HepG2 (cell line): ENCODE results near the gene C1orf116. TPM values are rescaled to one million over a fixed set of nuclear protein-coding genes. Genes with fewer than 3 reads are reported as not detected.

Experiments
- DPF2 ChIP-seq: sonication (generic); formaldehyde crosslinking; IDR thresholded peaks from 2 replicates; pipeline ENCODE4 v1.4.0; 2020; ENCODE audit warnings: mild to moderate bottlenecking, low read depth, missing genetic modification reagents, borderline replicate concordance
- HOXA3 ChIP-seq: sonication (generic); formaldehyde crosslinking; IDR thresholded peaks from 2 replicates; pipeline ENCODE4 v1.5.0; 2020; ENCODE audit warnings: missing genetic modification reagents
- NCOA2 ChIP-seq: sonication (generic); formaldehyde crosslinking; IDR thresholded peaks from 2 replicates; pipeline ENCODE4 v1.8.0; 2022; ENCODE audit warnings: inconsistent platforms
- PAXIP1 ChIP-seq: sonication (generic); formaldehyde crosslinking; conservative IDR thresholded peaks from 2 replicates; pipeline ENCODE4 v1.4.0; 2020; ENCODE audit warnings: mild to moderate bottlenecking, missing genetic modification reagents, moderate library complexity
- RARA ChIP-seq: IDR thresholded peaks from 2 replicates; pipeline ENCODE4 v1.6.1; 2016; ENCODE audit warnings: missing genetic modification reagents, missing compliant biosample characterization
- SIX4 ChIP-seq: sonication (generic); formaldehyde crosslinking; IDR thresholded peaks from 2 replicates; pipeline ENCODE4 v1.4.0; 2020; ENCODE audit warnings: missing genetic modification reagents
- ZNF142 ChIP-seq: sonication (generic); formaldehyde crosslinking; IDR thresholded peaks from 2 replicates; pipeline ENCODE4 v1.4.0; 2020; ENCODE audit warnings: missing genetic modification reagents
- ZNF20 ChIP-seq: sonication (generic); formaldehyde crosslinking; IDR thresholded peaks from 2 replicates; pipeline ENCODE4 v1.4.0; 2020; ENCODE audit warnings: mild to moderate bottlenecking, moderate library complexity, missing genetic modification reagents
- ZNF205 ChIP-seq: IDR thresholded peaks from 2 replicates; pipeline ENCODE4 v1.6.1; 2018; ENCODE audit warnings: missing biosample characterization, missing genetic modification reagents
- ZNF260 ChIP-seq: sonication (generic); formaldehyde crosslinking; IDR thresholded peaks from 2 replicates; pipeline ENCODE4 v1.4.0; 2020; ENCODE audit warnings: missing genetic modification reagents, low read depth, mild to moderate bottlenecking, borderline replicate concordance
- ZNF263 ChIP-seq: sonication (generic); formaldehyde crosslinking; IDR thresholded peaks from 2 replicates; pipeline ENCODE4 v1.4.0; 2020; ENCODE audit warnings: missing genetic modification reagents
- ZNF609 ChIP-seq: sonication (generic); formaldehyde crosslinking; IDR thresholded peaks from 2 replicates; pipeline ENCODE4 v1.4.0; 2020; ENCODE audit warnings: mild to moderate bottlenecking, missing genetic modification reagents, borderline replicate concordance
- ZNF644 ChIP-seq: IDR thresholded peaks from 2 replicates; pipeline ENCODE4 v1.6.1; 2016; ENCODE audit warnings: low read depth
- ZNF670 ChIP-seq: sonication (generic); formaldehyde crosslinking; IDR thresholded peaks from 2 replicates; pipeline ENCODE4 v1.8.0; 2022; ENCODE audit warnings: mild to moderate bottlenecking, missing genetic modification reagents, borderline replicate concordance
- polyA plus RNA-seq, 8 experiments: library from polyadenylated mRNA; depleted of rRNA in 3 of 8; stranded (reverse) in 7 of 8; unstranded in 1 of 8; fragments of >200 nt; fragmentation: Illumina TruSeq in 4 of 8; extraction: Trizol in 4 of 8; gene quantifications; 2 replicates each; pipeline versions ENCODE4 v1.2.1 to v1.2.3, GENCODE V29; 2011 to 2016; ENCODE audit warnings: low read depth in 4 of 8, missing spikeins in 1 of 8, mixed read lengths in 1 of 8; ENCODE audit not compliant: insufficient read depth in 1 of 8
- total RNA-seq, 5 experiments: library from RNA; depleted of rRNA; stranded (reverse); fragments of >200 nt; fragmentation: Illumina TruSeq; extraction: Trizol; gene quantifications; 2 replicates each; pipeline ENCODE4 v1.2.3, GENCODE V29; 2016; ENCODE audit warnings: low read depth in 1 of 5

The C1orf116 gene
- total and polyA plus RNA-seq, 2 of the 13 experiments (the other 11 are each of a cell fraction or from before 2014, with no cell fraction given), result 0.51 to 0.95 TPM

- TF ChIP-seq ZNF142 (CRISPR knock-in tag) (no peak), ZNF205 (CRISPR knock-in tag) (0 out of 2 replicates have a peak, but pooled peaks have one; percentile 17), ZNF609 (CRISPR knock-in tag) (peak; percentile 49; the same call in 1 of the 2 replicates), ZNF670 (CRISPR knock-in tag) (no peak), ZNF263 (CRISPR knock-in tag) (no peak), HOXA3 (CRISPR knock-in tag) (peak; percentile 70), RARA (CRISPR knock-in tag) (peak; percentile 69), ZNF644 (CRISPR knock-in tag) (peak; percentile 73; the same call in 1 of the 2 replicates), PAXIP1 (CRISPR knock-in tag) (peak; percentile 84), NCOA2 (peak; percentile 82), ZNF260 (no peak), SIX4 (no peak), ZNF20 (no peak), DPF2 (CRISPR knock-in tag) (peak; percentile 57; the same call in 1 of the 2 replicates)
Observed at GRCh38 chr1:207009182-207009850, 23.2 kb downstream of the C1orf116 start (continued).
